SK-N-DZ (cell line): ENCODE results near the gene TBC1D22A.

ENCODE experiments used
- DNase-seq: peaks from one replicate; pipeline ENCODE4 v3.0.0-alpha.2; 2015; ENCODE audit warnings: low spot score

TBC1D22A gene

GRCh38 chr22:46752988-46753310 lies 9.5 kb upstream of the TBC1D22A start:
- no peak for DNase-seq

GRCh38 chr22:46753360-46753759 lies 9.1 kb upstream of the TBC1D22A start:
- no peak for DNase-seq

GRCh38 chr22:46753761-46754109 lies 8.7 kb upstream of the TBC1D22A start:
- no peak for DNase-seq

- no peak for DNase-seq
Observed at GRCh38 chr22:46754110-46754799, 8.2 kb upstream of the TBC1D22A start.

DNA sequence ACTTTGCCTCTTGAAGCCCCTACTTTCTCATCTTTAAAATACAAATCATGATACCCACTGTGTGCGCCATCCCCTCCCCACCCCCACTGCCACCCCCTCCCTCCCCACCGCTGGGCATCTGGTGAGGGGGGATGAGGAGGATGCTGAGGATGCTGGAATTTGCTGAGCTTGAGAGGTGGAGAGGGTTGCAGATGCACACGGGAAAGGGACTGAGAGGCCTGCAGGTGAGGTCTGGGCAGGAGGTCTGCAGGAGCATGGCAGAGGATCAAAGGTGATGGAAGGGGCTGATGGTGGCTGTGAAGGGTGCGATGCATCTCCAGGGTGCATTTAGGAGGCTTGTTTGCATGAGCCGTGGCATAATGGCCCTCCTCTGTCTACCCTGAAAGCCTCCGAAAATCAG lies 7.6 kb upstream of the TBC1D22A start:
- no peak for DNase-seq

GRCh38 chr22:46755525-46755924 lies 6.9 kb upstream of the TBC1D22A start:
- no peak for DNase-seq

DNA sequence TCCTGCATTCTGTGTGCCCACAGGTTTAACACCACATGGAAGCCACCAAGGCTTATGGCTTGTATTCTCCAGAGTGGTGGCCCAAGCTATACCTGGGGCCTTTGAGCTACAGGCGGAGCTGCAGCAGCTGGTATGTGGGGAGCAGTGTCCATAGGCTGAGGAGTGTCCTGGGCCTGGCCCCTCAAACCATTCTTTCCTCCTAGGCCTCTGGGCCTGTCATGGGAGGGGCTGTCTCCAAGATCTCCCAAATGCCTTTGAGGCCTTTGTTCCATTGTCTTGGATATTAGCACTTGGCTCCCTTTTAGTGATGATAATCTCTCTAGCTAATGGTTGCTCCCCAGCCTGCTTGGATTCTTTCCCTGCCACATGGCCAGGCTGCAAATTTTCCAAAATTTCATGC lies 6.4 kb upstream of the TBC1D22A start:
- DNase-seq = no peak

- DNase-seq = no peak
Observed at GRCh38 chr22:46757104-46757503, 5.3 kb upstream of the TBC1D22A start.

- no peak for DNase-seq
Observed at GRCh38 chr22:46758121-46758520, 4.3 kb upstream of the TBC1D22A start.

- peak; percentile 53 for DNase-seq
Observed at GRCh38 chr22:46758867-46759290, 3.6 kb upstream of the TBC1D22A start.

- DNase-seq = no peak
Observed at GRCh38 chr22:46761017-46761416, 1.4 kb upstream of the TBC1D22A start.

DNA sequence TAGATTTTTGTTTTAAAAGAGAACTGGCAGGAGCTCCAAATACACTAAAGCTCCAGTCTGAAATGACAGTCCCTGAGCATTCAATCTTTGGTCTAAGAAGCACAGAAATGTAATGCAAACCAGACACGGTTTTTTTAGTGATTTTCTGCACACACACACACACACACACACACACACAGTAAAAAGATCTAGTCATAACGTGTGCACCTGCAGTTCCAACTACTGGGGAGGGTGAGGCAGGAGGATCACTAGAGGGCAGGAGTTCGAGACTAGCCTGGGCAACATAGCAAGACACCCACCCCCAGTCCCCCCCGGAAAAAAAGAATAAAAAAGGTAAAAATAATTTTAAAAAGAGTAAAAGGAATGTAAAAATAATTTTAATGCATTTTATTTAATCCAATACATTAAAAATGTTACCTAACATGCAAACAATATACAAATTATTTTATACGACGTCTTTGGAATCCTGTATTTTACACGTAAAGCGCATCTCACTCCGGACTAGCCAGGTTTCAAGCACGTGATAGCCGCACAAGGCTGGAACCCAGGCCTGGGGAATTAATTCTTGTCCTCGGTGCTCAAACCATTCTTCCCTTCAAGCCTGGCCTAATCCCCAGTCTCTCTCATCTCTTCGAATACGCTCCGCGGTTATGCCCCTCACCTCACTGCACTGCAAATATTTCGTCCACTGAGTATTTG lies 762 bp upstream of the TBC1D22A start:
- DNase-seq = peak; percentile 37

DNA sequence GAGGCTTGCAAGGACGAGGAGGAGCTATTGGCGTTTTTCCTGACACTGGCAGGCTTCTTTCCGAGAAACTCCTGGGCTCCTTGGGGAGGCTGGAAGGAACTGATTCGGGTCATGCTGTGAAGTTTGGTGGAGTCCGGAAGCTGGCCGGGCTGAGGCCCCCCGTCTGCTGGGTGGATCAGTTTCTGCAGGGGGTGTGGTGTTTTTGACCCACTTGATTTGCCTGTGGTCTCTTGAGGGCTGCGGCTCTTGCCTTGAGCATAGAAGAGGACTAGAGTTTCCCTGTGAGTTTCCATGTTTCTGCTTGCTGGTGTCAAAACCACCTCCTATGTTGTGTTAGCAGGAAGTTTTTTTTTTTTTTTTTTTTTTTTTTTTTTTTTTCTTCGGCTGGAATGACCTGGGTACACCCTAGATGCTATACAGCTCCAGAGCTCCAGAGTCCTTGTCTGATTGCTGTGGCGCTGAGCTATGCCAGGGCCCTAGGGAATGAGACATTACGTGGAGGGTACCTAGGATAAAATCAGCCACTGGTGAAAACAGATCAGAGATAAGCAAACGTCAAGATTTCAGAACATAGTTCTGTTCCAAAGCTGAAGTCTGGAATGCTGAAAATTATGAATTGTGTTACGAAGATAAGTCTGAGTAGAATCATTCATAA lies 728 bp downstream of the TBC1D22A start:
- DNase-seq = no peak

DNA sequence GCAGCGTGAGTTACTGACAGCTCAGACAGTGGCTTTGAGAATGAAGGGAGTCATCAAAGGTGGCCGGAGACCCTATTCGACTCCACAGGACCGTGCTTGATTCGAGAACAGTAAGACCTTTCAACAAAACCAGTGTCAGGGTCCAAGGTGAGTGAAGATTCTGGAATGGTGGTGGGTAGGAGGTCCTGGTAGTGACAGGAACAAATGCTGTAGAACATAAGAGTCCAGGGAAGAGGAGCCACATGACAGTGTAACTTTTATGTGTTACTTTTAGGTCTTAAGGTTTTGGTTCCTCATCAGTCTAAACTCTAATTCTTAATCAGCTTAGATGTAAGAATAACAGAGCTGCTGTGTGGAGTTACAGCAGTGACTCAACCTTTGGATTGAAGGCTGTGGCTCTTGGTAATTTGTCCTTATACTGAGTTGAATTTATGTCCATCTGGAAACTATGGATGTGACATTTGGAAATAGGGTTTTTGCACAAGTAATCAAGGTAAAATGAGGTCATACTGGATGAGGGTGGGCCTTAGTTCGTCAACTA lies 1.8 kb downstream of the TBC1D22A start:
- DNase-seq = no peak

- DNase-seq = no peak
Observed at GRCh38 chr22:46764779-46765485, 2.5 kb downstream of the TBC1D22A start.

GRCh38 chr22:46766611-46767010 lies 4.2 kb downstream of the TBC1D22A start:
- no peak for DNase-seq

DNA sequence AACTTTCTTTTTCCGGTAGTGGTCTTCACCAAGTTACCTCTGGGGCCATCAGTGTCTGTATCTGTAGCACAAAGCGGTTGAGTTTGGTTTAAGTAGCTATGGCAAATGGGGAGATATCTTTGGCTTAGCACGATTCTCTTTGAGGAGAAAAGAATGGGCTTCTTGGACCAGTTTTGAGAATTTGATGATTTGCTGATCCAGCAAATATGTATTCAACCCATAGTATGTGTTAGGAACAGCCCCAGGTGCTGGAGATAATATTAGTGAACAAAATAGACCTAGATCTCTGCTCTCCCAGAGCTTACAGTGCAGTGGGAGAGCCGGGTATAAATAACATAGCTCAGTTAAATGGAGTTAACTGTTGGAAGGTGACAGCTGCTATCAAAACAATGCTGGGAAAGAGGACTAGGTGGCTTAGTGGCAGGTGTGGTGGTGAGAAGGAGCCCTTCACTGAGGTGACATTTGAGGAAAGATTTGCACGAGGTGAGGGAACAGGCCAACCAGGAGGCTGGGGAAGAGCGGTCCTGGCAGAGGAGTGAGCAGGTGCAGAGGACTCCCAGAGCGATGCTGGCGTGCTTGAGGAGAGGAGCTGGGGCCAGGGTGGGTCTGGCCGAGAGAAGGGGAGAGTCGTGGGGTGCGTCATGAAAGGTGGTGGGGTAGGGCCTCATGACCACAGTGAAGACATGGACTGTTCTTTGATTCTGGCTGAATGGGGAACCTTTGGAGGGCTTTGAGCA lies 5.0 kb downstream of the TBC1D22A start:
- no peak for DNase-seq

- DNase-seq = no peak
Observed at GRCh38 chr22:46769191-46769675, 6.8 kb downstream of the TBC1D22A start.

DNA sequence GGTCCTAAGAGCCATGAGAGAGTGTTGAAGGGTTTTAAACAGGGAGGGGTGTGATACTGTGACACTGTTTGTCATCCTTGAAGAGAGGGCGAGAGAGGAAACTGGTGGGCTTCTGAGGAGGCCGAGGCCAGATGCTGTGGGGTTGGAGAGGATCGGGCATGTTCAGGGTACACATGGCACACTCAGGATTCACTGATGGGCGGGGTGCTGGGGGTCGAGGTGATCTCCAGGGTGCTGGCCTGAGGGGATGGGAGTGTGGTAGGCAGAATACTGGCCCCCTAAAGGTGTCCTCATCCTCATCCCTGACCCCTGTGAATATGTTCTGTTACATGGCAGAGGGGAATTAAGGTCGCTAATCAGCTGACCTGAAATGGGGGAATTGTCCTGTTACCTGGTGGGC lies 7.3 kb downstream of the TBC1D22A start:
- DNase-seq = no peak

GRCh38 chr22:46770151-46770641 lies 7.7 kb downstream of the TBC1D22A start:
- no peak for DNase-seq

DNA sequence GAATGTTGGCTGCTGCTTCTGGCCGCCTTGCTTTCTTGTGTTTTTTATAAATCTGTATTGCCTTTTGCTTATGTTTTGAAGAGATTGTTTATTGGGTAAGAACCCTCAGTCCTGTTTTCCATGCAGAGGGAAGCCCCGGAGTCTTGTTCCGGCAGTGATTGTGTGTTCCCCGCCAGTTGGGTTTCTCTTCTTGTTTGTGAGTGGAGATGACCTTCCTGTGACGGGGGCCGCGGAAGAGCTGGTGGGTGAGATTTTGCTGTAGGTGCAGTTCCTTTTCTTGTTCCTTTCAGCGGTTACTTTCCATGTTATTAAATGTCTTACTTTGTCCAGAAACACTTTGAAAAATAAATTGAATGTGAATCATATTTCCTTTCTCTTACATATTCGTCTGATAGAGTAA lies 8.3 kb downstream of the TBC1D22A start:
- DNase-seq = no peak
